Measurements from ENCODE around the gene P2RX5. TPM values are rescaled to one million over a fixed set of nuclear protein-coding genes. Genes with fewer than 3 reads are reported as not detected.

Gene P2RX5
- polyA plus RNA-seq, 1 donor (not counting 4 experiments of a cell fraction or from before 2014, with no cell fraction given): 0.43 TPM

GRCh38 chr17:3692346-3692745 lies 3.6 kb downstream of the P2RX5 start:
- Histone ChIP-seq H3K9me1 (ENCODE audit: control insufficient read depth, extremely low read depth, insufficient read depth, low read length) (no peaks in the 10 kb centered on the region), H4K20me1 (ENCODE audit: control insufficient read depth, extremely low read depth, insufficient read depth, low read length) (no peaks in the 10 kb centered on the region), H2AFZ (ENCODE audit: control insufficient read depth, low read length) (no peak overlapping the region), H3K79me2 (ENCODE audit: control insufficient read depth, insufficient read depth, low read length) (no peaks in the 10 kb centered on the region), H3K4me1 (ENCODE audit: control insufficient read depth, extremely low read depth, insufficient read depth, low read length) (peaks cover 4% of the 10 kb centered on the region), H3K9me3 (ENCODE audit: control insufficient read depth, low read depth, low read length) (no peaks in the 10 kb centered on the region), H3K27me3 (ENCODE audit: control insufficient read depth, extremely low read depth, insufficient read depth, low read length) (peaks cover 37% of the 10 kb centered on the region), H3K27ac (ENCODE audit: control insufficient read depth, insufficient read depth, low read length) (no peak overlapping the region), H3K9ac (ENCODE audit: control insufficient read depth, extremely low read depth, insufficient read depth, low read length) (no peak overlapping the region), H3K4me3 (ENCODE audit: control insufficient read depth in 2 of 3, extremely low read depth in 1 of 3, insufficient read depth in 2 of 3, low read depth in 1 of 3, low read length in 3 of 3) (no peak overlapping the region), H3K4me2 (ENCODE audit: control insufficient read depth, extremely low read depth, insufficient read depth, low read depth, low read length) (no peak overlapping the region), H3K36me3 (ENCODE audit: control insufficient read depth in 2 of 2, extremely low read depth in 1 of 2, insufficient read depth in 2 of 2, low read length in 2 of 2) (no peaks in the 10 kb centered on the region)
- dilution Hi-C loops (cut with MboI; ENCODE audit: extremely low pct_ligation_motif_present, low sequenced_read_pairs): no loop called here
- no peak for DNase-seq (ENCODE audit: low read depth, low spot score)
- no peak for TF ChIP-seq EZH2 (IDR thresholded peaks at IDR 0.05; ENCODE audit: low read length)
- TF ChIP-seq, protein P1, sequence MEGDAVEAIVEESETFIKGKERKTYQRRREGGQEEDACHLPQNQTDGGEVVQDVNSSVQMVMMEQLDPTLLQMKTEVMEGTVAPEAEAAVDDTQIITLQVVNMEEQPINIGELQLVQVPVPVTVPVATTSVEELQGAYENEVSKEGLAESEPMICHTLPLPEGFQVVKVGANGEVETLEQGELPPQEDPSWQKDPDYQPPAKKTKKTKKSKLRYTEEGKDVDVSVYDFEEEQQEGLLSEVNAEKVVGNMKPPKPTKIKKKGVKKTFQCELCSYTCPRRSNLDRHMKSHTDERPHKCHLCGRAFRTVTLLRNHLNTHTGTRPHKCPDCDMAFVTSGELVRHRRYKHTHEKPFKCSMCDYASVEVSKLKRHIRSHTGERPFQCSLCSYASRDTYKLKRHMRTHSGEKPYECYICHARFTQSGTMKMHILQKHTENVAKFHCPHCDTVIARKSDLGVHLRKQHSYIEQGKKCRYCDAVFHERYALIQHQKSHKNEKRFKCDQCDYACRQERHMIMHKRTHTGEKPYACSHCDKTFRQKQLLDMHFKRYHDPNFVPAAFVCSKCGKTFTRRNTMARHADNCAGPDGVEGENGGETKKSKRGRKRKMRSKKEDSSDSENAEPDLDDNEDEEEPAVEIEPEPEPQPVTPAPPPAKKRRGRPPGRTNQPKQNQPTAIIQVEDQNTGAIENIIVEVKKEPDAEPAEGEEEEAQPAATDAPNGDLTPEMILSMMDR (optimal IDR thresholded peaks at IDR 0.05 in 1 of 3, IDR thresholded peaks at IDR 0.05 in 1 of 3, conservative IDR thresholded peaks at IDR 0.05 in 1 of 3; ENCODE audit: extremely low read depth in 1 of 3, insufficient read depth in 2 of 3, low read length in 3 of 3): peak in 2 of 3 experiments; percentile 21 to 22
- FAIRE-seq: no peak

DNA sequence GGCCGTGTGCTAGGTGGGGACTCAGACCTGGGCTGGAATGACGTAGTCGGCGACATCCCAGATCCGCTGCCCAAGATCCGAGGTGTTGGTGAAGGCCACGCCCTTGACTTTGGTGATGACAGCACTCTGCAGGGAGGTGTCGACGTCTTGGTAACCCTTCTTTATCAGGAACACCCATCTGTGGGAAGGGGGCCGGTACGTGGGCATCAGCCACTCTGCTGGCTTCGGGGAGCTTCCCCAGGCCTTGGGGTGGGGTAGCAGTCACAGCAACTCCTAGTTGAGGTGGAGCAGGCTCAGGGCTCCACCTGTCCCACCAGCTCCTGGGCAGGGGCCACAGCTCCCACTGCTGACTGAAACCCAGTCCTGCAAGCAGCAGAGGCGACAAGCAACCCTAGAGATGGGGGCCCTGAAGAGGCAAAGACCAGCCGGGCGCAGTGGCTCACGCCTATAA lies 4.3 kb downstream of the P2RX5 start:
- Histone ChIP-seq H3K4me3 (ENCODE audit: control insufficient read depth in 2 of 3, extremely low read depth in 1 of 3, insufficient read depth in 2 of 3, low read depth in 1 of 3, low read length in 3 of 3) (no peak overlapping the region), H3K27me3 (ENCODE audit: control insufficient read depth, extremely low read depth, insufficient read depth, low read length) (peaks cover 31% of the 10 kb centered on the region), H3K4me2 (ENCODE audit: control insufficient read depth, extremely low read depth, insufficient read depth, low read depth, low read length) (no peak overlapping the region), H3K36me3 (ENCODE audit: control insufficient read depth in 2 of 2, extremely low read depth in 1 of 2, insufficient read depth in 2 of 2, low read length in 2 of 2) (no peaks in the 10 kb centered on the region), H3K79me2 (ENCODE audit: control insufficient read depth, insufficient read depth, low read length) (no peaks in the 10 kb centered on the region), H3K4me1 (ENCODE audit: control insufficient read depth, extremely low read depth, insufficient read depth, low read length) (peaks cover 4% of the 10 kb centered on the region), H3K27ac (ENCODE audit: control insufficient read depth, insufficient read depth, low read length) (no peak overlapping the region), H3K9me3 (ENCODE audit: control insufficient read depth, low read depth, low read length) (no peaks in the 10 kb centered on the region), H3K9me1 (ENCODE audit: control insufficient read depth, extremely low read depth, insufficient read depth, low read length) (no peaks in the 10 kb centered on the region), H4K20me1 (ENCODE audit: control insufficient read depth, extremely low read depth, insufficient read depth, low read length) (no peaks in the 10 kb centered on the region), H2AFZ (ENCODE audit: control insufficient read depth, low read length) (no peak overlapping the region), H3K9ac (ENCODE audit: control insufficient read depth, extremely low read depth, insufficient read depth, low read length) (no peak overlapping the region)
- DNase-seq (ENCODE audit: low read depth, low spot score) (no peak), FAIRE-seq (no peak)
- dilution Hi-C loops (cut with MboI; ENCODE audit: extremely low pct_ligation_motif_present, low sequenced_read_pairs): no loop called here
- TF ChIP-seq, protein P1 (optimal IDR thresholded peaks at IDR 0.05 in 1 of 3, IDR thresholded peaks at IDR 0.05 in 1 of 3, conservative IDR thresholded peaks at IDR 0.05 in 1 of 3; ENCODE audit: extremely low read depth in 1 of 3, insufficient read depth in 2 of 3, low read length in 3 of 3): peak in 2 of 3 experiments; percentile 12 to 16
- no peak for TF ChIP-seq EZH2 (IDR thresholded peaks at IDR 0.05; ENCODE audit: low read length)

All from keratinocyte (primary cell).